GM12878 (cell line): Measurements from ENCODE around the gene BAK1. TPM values are rescaled to one million over a fixed set of nuclear protein-coding genes. Genes with fewer than 3 reads are reported as not detected.

Source experiments
- ATAC-seq: fragments of 200-7000 bp; cut with Tn5 transposase; 3 replicates; pipeline ENCODE4 v1.9.1; 2020; ENCODE audit warnings: mild to moderate bottlenecking, moderate library complexity
- BruUV-seq: library from RNA; stranded (reverse); fragments of 400-500 nt; replicated peaks from 2 replicates; lab custom pipeline; 2021; lab: Mats Ljungman, UMichigan
- CTCF ChIA-PET: fragments of 300-600 bp; sonication (Branson Sonifier 250); formaldehyde crosslinking; extraction: SDS; loops from one replicate; lab custom pipeline; 2021; ENCODE audit warnings: inconsistent platforms; lab: Yijun Ruan, JAX
- POLR2A ChIA-PET: fragments of 350-600 bp; formaldehyde crosslinking; extraction: SDS; loops from one replicate; lab custom pipeline; 2021; ENCODE audit warnings: inconsistent platforms; lab: Charles Lee
- RAD21 ChIA-PET: fragments of 300-600 bp; sonication (Branson Sonifier 250); formaldehyde crosslinking; loops from one replicate; lab custom pipeline; 2023; ENCODE audit warnings: antibody characterized with exemption; ENCODE audit not compliant: unreplicated experiment; lab: Charles Lee
- SMC1A ChIA-PET: fragments of 300-600 bp; sonication (Branson Sonifier 250); formaldehyde crosslinking; loops from one replicate; lab custom pipeline; 2023; ENCODE audit not compliant: unreplicated experiment, uncharacterized antibody; lab: Charles Lee
- DNase-seq: peaks from one replicate; pipeline ENCODE4 v3.0.0-alpha.2; 2011; ENCODE audit warnings: low read depth, low spot score
- FAIRE-seq: peaks from 3 replicates; lab custom pipeline; 2011; peaks lifted over from hg19 to GRCh38; lab: Jason Lieb, UNC
- H2AFZ ChIP-seq: 2 replicates; pipeline ENCODE4 v1.6.0; 2011; ENCODE audit warnings: low read depth, low read length, control low read depth; ENCODE audit not compliant: control insufficient read depth
- H3K27ac ChIP-seq: 2 replicates; pipeline ENCODE4 v1.5.1; 2011; ENCODE audit warnings: control low read depth; ENCODE audit not compliant: control insufficient read depth, insufficient read depth
- H3K27me3 ChIP-seq, 2 experiments: replicated peaks in 1 of 2; 2 replicates each; pipeline versions ENCODE4 v1.6.0 to v1.6.1; 2011; ENCODE audit warnings: low read length in 1 of 2; ENCODE audit not compliant: control insufficient read depth in 2 of 2, insufficient read depth in 2 of 2
- H3K36me3 ChIP-seq, 2 experiments: 2 replicates each; pipeline ENCODE4 v1.5.1; 2011; ENCODE audit warnings: low read length in 1 of 2; ENCODE audit not compliant: control insufficient read depth in 2 of 2, insufficient read depth in 2 of 2
- H3K4me1 ChIP-seq: 2 replicates; pipeline ENCODE4 v1.6.1; 2011; ENCODE audit warnings: mild to moderate bottlenecking, low read length, moderate library complexity, mixed read lengths; ENCODE audit not compliant: control insufficient read depth, insufficient read depth
- H3K4me2 ChIP-seq: 2 replicates; pipeline ENCODE4 v1.6.0; 2011; ENCODE audit warnings: control low read depth; ENCODE audit not compliant: control insufficient read depth, insufficient read depth
- H3K4me3 ChIP-seq: fragments of 200-600 bp; sonication (generic); 2 replicates; pipeline ENCODE4 v1.5.1; 2016
- H3K79me2 ChIP-seq: 2 replicates; pipeline ENCODE4 v1.6.0; 2011; ENCODE audit warnings: low read length; ENCODE audit not compliant: control insufficient read depth, insufficient read depth
- H3K9ac ChIP-seq: 2 replicates; pipeline ENCODE4 v1.8.0; 2011; ENCODE audit warnings: low read length, control low read depth, mixed read lengths; ENCODE audit not compliant: control insufficient read depth, insufficient read depth
- H3K9me3 ChIP-seq: replicated peaks from 3 replicates; pipeline ENCODE4 v1.5.1; 2011; ENCODE audit warnings: mild to moderate bottlenecking, low read length; ENCODE audit not compliant: control insufficient read depth, insufficient read depth
- H4K20me1 ChIP-seq: 2 replicates; pipeline ENCODE4 v1.6.0; 2011; ENCODE audit not compliant: control insufficient read depth, insufficient read depth
- BACH1 ChIP-seq: fragments of 450-650 bp; IDR thresholded peaks from 2 replicates; pipeline ENCODE4 v1.6.1; 2017; ENCODE audit warnings: mild to moderate bottlenecking, borderline replicate concordance
- CBX3 ChIP-seq: fragments of 200-600 bp; sonication (generic); IDR thresholded peaks from 2 replicates; pipeline ENCODE4 v1.6.1; 2016; ENCODE audit warnings: low read depth, borderline replicate concordance
- CHD2 ChIP-seq: IDR thresholded peaks from 2 replicates; pipeline ENCODE4 v1.6.1; 2011; ENCODE audit warnings: low read depth, low read length, improper control_type of control experiment, borderline replicate concordance
- FOS ChIP-seq: IDR thresholded peaks from 3 replicates; pipeline ENCODE4 v1.6.1; 2011; ENCODE audit warnings: borderline replicate concordance; ENCODE audit not compliant: insufficient read length; ENCODE audit errors: extremely low read depth
- PAX5 ChIP-seq: IDR thresholded peaks from 2 replicates; pipeline ENCODE4 v1.6.1; 2011; ENCODE audit warnings: low read depth, low read length, borderline replicate concordance
- RAD21 ChIP-seq: IDR thresholded peaks from 2 replicates; pipeline ENCODE4 v1.6.1; 2011; ENCODE audit warnings: mild to moderate bottlenecking, low read depth, low read length, moderate library complexity; ENCODE audit not compliant: insufficient read depth
- ZNF207 ChIP-seq: fragments of 450-650 bp; IDR thresholded peaks from 2 replicates; pipeline ENCODE4 v1.6.1; 2014; ENCODE audit warnings: antibody characterized with exemption, mild to moderate bottlenecking, borderline replicate concordance
- WGBS: methylation state at CpG from one replicate; pipeline ENCODE4 v1.1.6; 2016; ENCODE audit warnings: low lambda C conversion rate; ENCODE audit not compliant: insufficient replicate concordance, insufficient coverage; ENCODE audit errors: missing lambda C conversion rate; 5-methylcytosine and 5-hydroxymethylcytosine counted together
- in situ Hi-C: fragments of 300-500 bp; cut with MboI; formaldehyde crosslinking; loops from 9 replicates; pipeline ENCODE4 v1.14.3; 2018; ENCODE audit warnings: mixed read lengths
- intact Hi-C: fragments of 100-400 bp; cut with micrococcal nuclease; formaldehyde crosslinking; loops from one replicate; pipeline ENCODE4 v1.14.2; 2022; ENCODE audit not compliant: unreplicated experiment
- polyA plus RNA-seq, 11 experiments: library from polyadenylated mRNA; depleted of rRNA in 4 of 11; unstranded in 6 of 11; stranded (reverse) in 5 of 11; fragments of >200 nt; fragmentation: Nextera tagmentation in 4 of 11; fragmentation: Illumina TruSeq in 1 of 11; extraction: Ambion mirVana in 4 of 11; extraction: Trizol in 1 of 11; gene quantifications; 1 replicate in 1 of 11; 2 replicates in 10 of 11; pipeline versions ENCODE4 v1.2.1 to v1.2.3, GENCODE V29; 2011 to 2016; ENCODE audit warnings: inconsistent platforms in 2 of 11, missing spikeins in 2 of 11, low read depth in 1 of 11
- total RNA-seq, 4 experiments: library from RNA; depleted of rRNA in 3 of 4; stranded (reverse); fragments of >200 nt in 3 of 4; fragmentation: Illumina TruSeq in 1 of 4; extraction: Trizol in 1 of 4; gene quantifications; 2 replicates each; pipeline versions ENCODE4 v1.2.1 to v1.2.3, GENCODE V29; 2013 to 2021

BAK1 gene
- total and polyA plus RNA-seq, 10 of the 15 experiments (the other 5 are each of a cell fraction or from before 2014, with no cell fraction given): 6.3 to 65.8 (median 29.6) TPM

DNA sequence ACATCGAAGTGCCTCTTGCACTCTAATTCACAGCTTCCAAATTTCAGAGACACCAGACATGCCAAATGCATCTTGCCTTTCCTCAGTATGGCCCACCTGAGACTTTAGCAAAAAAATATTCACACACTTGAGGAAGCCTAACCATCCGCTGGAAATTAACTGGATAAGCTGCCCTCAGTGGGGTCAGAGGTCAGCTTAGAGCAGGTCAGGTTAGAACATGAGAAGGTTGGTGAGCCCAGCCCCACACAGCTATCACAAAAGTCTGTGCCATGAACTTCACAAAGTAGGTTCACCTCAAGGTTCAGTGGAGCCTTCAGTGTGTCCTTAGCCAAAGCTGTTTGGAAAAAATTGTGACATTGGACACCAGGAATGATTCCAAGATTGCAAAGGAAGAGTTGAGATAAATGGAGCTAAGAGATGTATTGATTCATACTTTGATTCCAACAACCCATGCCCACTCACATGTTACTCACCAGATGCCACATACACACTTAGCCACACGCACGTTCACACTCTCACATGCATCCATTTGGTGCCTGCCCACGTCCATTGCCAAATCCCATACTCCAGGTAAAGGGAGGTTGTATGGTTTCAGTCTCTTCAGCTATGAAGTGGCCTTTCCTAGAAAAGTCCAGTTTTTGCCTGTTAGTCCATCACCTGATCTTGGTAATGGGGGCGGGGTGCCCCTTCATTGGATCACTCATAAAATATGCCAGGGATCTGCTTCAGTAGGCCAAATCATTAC is 11.1 kb downstream of the BAK1 start (continued):
- TF ChIP-seq CHD2 (no peak), FOS (no peak)

DNA sequence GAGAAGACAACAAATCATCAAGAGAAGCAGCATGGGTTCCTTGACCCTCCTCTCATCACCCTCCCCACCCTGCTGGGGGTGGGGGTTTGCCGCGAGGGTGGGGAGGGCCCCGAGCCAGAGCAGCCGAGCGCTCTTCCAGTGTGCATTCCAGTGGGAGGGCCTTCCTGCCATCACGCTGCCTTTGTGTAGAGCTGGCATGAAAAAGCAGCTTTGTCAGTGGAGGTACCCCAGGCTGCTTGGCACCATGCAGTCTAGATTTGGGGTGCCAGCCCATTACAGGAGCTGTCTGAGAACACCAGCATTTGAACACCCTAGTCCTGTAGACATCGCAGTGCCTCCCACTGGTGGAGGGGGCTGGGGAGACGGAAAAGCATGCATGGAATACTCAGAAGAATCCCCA is 12.2 kb downstream of the BAK1 start:
- Histone ChIP-seq H3K9me3 (no peaks in the 10 kb centered on the region), H3K27ac (no peak overlapping the region), H3K27me3 (no peaks in the 10 kb centered on the region), H4K20me1 (no peaks in the 10 kb centered on the region), H3K4me2 (no peak overlapping the region), H3K79me2 (no peaks in the 10 kb centered on the region), H3K36me3 (peaks cover 3 to 5% of the 10 kb centered on the region in 2 experiments; a peak in 2 of 4 replicates), H3K4me1 (peaks cover 18% of the 10 kb centered on the region), H3K4me3 (no peak overlapping the region), H2AFZ (no peak overlapping the region), H3K9ac (no peak overlapping the region)
- in situ Hi-C loops (no loop called here), intact Hi-C loops (no loop called here)
- BruUV-seq: no TSS peak
- DNase-seq (no peak), FAIRE-seq (no peak), ATAC-seq (no peak)
- WGBS: 93% methylated on average over 8 of the region's 8 CpGs
- TF ChIP-seq RAD21 (no peak), PAX5 (no peak), CBX3 (no peak), ZNF207 (no peak), BACH1 (no peak)
- RAD21 ChIA-PET: no interaction called here
- CTCF ChIA-PET: no interaction called here
- POLR2A ChIA-PET: interaction anchor here (1.1 kb wide), 1 partner anchor 152 kb away, joined by 3 read pairs; no protein-coding TSS in a partner anchor
- SMC1A ChIA-PET: interaction anchor here (0.9 to 1.3 kb wide), 2 partner anchors 9 to 98 kb away, joined by 3 read pairs; no protein-coding TSS in a partner anchor
